SK-N-SH (cell line): Measurements from ENCODE around the gene FANCI. TPM values are rescaled to one million over a fixed set of nuclear protein-coding genes. Genes with fewer than 3 reads are reported as not detected.

Experiments
- CTCF ChIA-PET: fragments of 300-600, 350-600 bp; formaldehyde crosslinking; extraction: SDS; loops from one replicate; lab custom pipeline; 2021; lab: Yijun Ruan, JAX
- POLR2A ChIA-PET: fragments of 350-600 bp; sonication (Branson Sonifier 250); formaldehyde crosslinking; extraction: SDS; loops from one replicate; lab custom pipeline; 2020; ENCODE audit warnings: antibody characterized with exemption, inconsistent platforms; lab: Yijun Ruan, JAX
- DNase-seq: peaks from one replicate; pipeline ENCODE4 v3.0.0; 2012
- H2AFZ ChIP-seq: fragments of 200-600 bp; sonication (generic); 2 replicates; pipeline ENCODE4 v1.8.1; 2016; ENCODE audit warnings: antibody characterized with exemption, mild to moderate bottlenecking, low read depth
- H3F3A ChIP-seq: fragments of 200-600 bp; sonication (generic); replicated peaks from 2 replicates; pipeline ENCODE3; 2016; ENCODE audit warnings: antibody characterized with exemption, mild to moderate bottlenecking; ENCODE audit not compliant: insufficient read depth
- H3K27ac ChIP-seq, 2 experiments: fragments of 200-500 bp in 1 of 2; fragments of 200-600 bp in 1 of 2; sonication (Bioruptor generic) in 1 of 2; sonication (generic), shearing (Covaris generic) in 1 of 2; 2 replicates each; pipeline versions ENCODE4 v1.5.1 to v1.6.1; 2014 to 2016; ENCODE audit warnings: low read depth in 2 of 2, inconsistent platforms in 1 of 2, low read length in 1 of 2, mild to moderate bottlenecking in 1 of 2, mixed read lengths in 1 of 2
- H3K27me3 ChIP-seq: fragments of 200-600 bp; sonication (generic), shearing (Covaris generic); 2 replicates; pipeline ENCODE4 v1.6.1; 2016; ENCODE audit warnings: mixed run types; ENCODE audit not compliant: insufficient read depth
- H3K36me3 ChIP-seq, 2 experiments: fragments of 200-500 bp in 1 of 2; fragments of 200-600 bp in 1 of 2; sonication (Bioruptor generic) in 1 of 2; sonication (generic) in 1 of 2; replicated peaks in 1 of 2; 2 replicates each; pipeline versions ENCODE3 to v1.5.1; 2014 to 2016; ENCODE audit warnings: low read length in 1 of 2, mild to moderate bottlenecking in 1 of 2; ENCODE audit not compliant: insufficient read depth in 2 of 2, control insufficient read depth in 1 of 2
- H3K4me1 ChIP-seq, 2 experiments: fragments of 200-500 bp in 1 of 2; fragments of 200-600 bp in 1 of 2; sonication (Bioruptor generic) in 1 of 2; sonication (generic), shearing (Covaris generic) in 1 of 2; 2 replicates each; pipeline versions ENCODE4 v1.5.1 to v1.6.1; 2014 to 2016; ENCODE audit warnings: low read depth in 1 of 2, low read length in 1 of 2, mixed run types in 1 of 2; ENCODE audit not compliant: insufficient read depth in 2 of 2, control insufficient read depth in 1 of 2
- H3K4me2 ChIP-seq: fragments of 200-600 bp; sonication (generic), shearing (Covaris generic); 2 replicates; pipeline ENCODE4 v1.6.1; 2017; ENCODE audit warnings: mixed run types
- H3K4me3 ChIP-seq, 2 experiments: fragments of 200-500 bp in 1 of 2; fragments of 200-600 bp in 1 of 2; sonication (Bioruptor generic) in 1 of 2; sonication (generic), shearing (Covaris generic) in 1 of 2; 2 replicates each; pipeline versions ENCODE4 v1.5.1 to v1.8.1; 2014 to 2016; ENCODE audit warnings: low read depth in 2 of 2, inconsistent platforms in 1 of 2, low read length in 1 of 2, mild to moderate bottlenecking in 1 of 2, mixed read lengths in 1 of 2, moderate library complexity in 1 of 2
- H3K79me2 ChIP-seq: fragments of 200-600 bp; sonication (generic); 2 replicates; pipeline ENCODE4 v1.8.1; 2017; ENCODE audit warnings: mild to moderate bottlenecking; ENCODE audit not compliant: insufficient read depth
- H3K9ac ChIP-seq: fragments of 200-600 bp; sonication (generic); 2 replicates; pipeline ENCODE4 v1.6.1; 2017; ENCODE audit warnings: mixed run types
- H3K9me2 ChIP-seq: fragments of 200-600 bp; sonication (generic); 2 replicates; pipeline ENCODE4 v1.6.1; 2017; ENCODE audit warnings: mixed run types
- H3K9me3 ChIP-seq: fragments of 200-600 bp; sonication (generic); 2 replicates; pipeline ENCODE4 v1.6.1; 2017; ENCODE audit warnings: mixed run types, mild to moderate bottlenecking, moderate library complexity
- H4K20me1 ChIP-seq: fragments of 200-600 bp; sonication (generic); 2 replicates; pipeline ENCODE4 v1.6.1; 2017; ENCODE audit warnings: mild to moderate bottlenecking, mixed run types; ENCODE audit not compliant: insufficient read depth
- CHD2 ChIP-seq: fragments of 150-350 bp; IDR thresholded peaks from 2 replicates; pipeline ENCODE4 v1.6.1; 2018; ENCODE audit warnings: low read length; ENCODE audit not compliant: partially characterized antibody
- CTCF ChIP-seq: fragments of 200-600 bp; sonication (generic); IDR thresholded peaks from 2 replicates; pipeline ENCODE4 v1.6.1; 2017; ENCODE audit warnings: antibody characterized with exemption, mild to moderate bottlenecking, moderate library complexity
- EZH2phosphoT487 ChIP-seq: fragments of 200-600 bp; sonication (generic); IDR thresholded peaks from 2 replicates; pipeline ENCODE4 v1.6.1; 2017; ENCODE audit warnings: low read depth, mixed run types, mild to moderate bottlenecking, antibody characterized with exemption, moderate library complexity, borderline replicate concordance
- FOSL2 ChIP-seq: IDR thresholded peaks from 2 replicates; pipeline ENCODE4 v1.4.0; 2012; ENCODE audit warnings: low read depth, mild to moderate bottlenecking, moderate library complexity, borderline replicate concordance
- FOXJ3 ChIP-seq: sonication (generic); formaldehyde crosslinking; IDR thresholded peaks from 2 replicates; pipeline ENCODE4 v1.5.1; 2020; ENCODE audit warnings: mild to moderate bottlenecking, missing genetic modification reagents
- FOXM1 ChIP-seq: IDR thresholded peaks from 2 replicates; pipeline ENCODE4 v1.4.0; 2012; ENCODE audit warnings: low read depth, mild to moderate bottlenecking
- GABPA ChIP-seq: IDR thresholded peaks from 2 replicates; pipeline ENCODE4 v1.4.0; 2012; ENCODE audit warnings: low read depth, mild to moderate bottlenecking
- GATA2 ChIP-seq: sonication (generic); formaldehyde crosslinking; IDR thresholded peaks from 2 replicates; pipeline ENCODE4 v1.5.0; 2020; ENCODE audit warnings: mild to moderate bottlenecking, missing genetic modification reagents
- PBX3 ChIP-seq: IDR thresholded peaks from 2 replicates; pipeline ENCODE4; 2012
- RCOR1 ChIP-seq: fragments of 150-350 bp; IDR thresholded peaks from 2 replicates; pipeline ENCODE4 v1.6.1; 2017; ENCODE audit warnings: antibody characterized with exemption, low read length
- USF1 ChIP-seq: IDR thresholded peaks from 2 replicates; pipeline ENCODE4 v1.4.0; 2012; ENCODE audit warnings: low read depth, borderline replicate concordance
- USF2 ChIP-seq: fragments of 150-350 bp; IDR thresholded peaks from 2 replicates; pipeline ENCODE4 v1.6.1; 2017; ENCODE audit warnings: antibody characterized with exemption, low read length, low read depth, borderline replicate concordance
- ZBTB33 ChIP-seq: IDR thresholded peaks from 2 replicates; pipeline ENCODE4 v1.4.0; 2012; ENCODE audit warnings: low read depth, borderline replicate concordance
- WGBS: methylation state at CpG from one replicate; pipeline ENCODE4 v1.1.6; 2017; ENCODE audit warnings: low lambda C conversion rate; 5-methylcytosine and 5-hydroxymethylcytosine counted together
- polyA plus RNA-seq, 3 experiments: library from polyadenylated mRNA; depleted of rRNA; stranded (reverse); fragments of >200 nt; gene quantifications; 2 replicates each; pipeline ENCODE4 v1.2.3, GENCODE V29; 2012

Gene FANCI
- polyA plus RNA-seq, 1 of the 3 experiments (the other 2 are of a cell fraction) = 13.2 TPM

- no peaks in the 10 kb centered on the region for H3K4me1 ChIP-seq
- H3F3A ChIP-seq = peaks cover 27% of the 10 kb centered on the region
- H3K36me3 ChIP-seq = peaks cover 57 to 79% of the 10 kb centered on the region in 2 experiments
- no peaks in the 10 kb centered on the region for H3K9me3 ChIP-seq
- H4K20me1 ChIP-seq = peaks cover 4% of the 10 kb centered on the region; the same call in 1 of the 2 replicates
- POLR2A ChIA-PET = no interaction called here
- no peak for TF ChIP-seq EZH2phosphoT487
- TF ChIP-seq GATA2 (CRISPR knock-in tag) = no peak
- TF ChIP-seq ZBTB33 = no peak
- TF ChIP-seq RCOR1 = no peak
- no peak for TF ChIP-seq USF1
- TF ChIP-seq FOXM1 = no peak
- no peak for TF ChIP-seq GABPA
- TF ChIP-seq FOXJ3 (CRISPR knock-in tag) = no peak
- TF ChIP-seq PBX3 = no peak
- no peak for TF ChIP-seq USF2
- TF ChIP-seq CHD2 = no peak
- no peak for TF ChIP-seq CTCF
- TF ChIP-seq FOSL2 = no peak
- TF ChIP-seq, all 33 proteins: peak for 0
- Histone ChIP-seq H3K27me3 (no peaks in the 10 kb centered on the region), H3K27ac (no peak overlapping the region), H3K4me2 (no peak overlapping the region), H3K9ac (no peak overlapping the region), H3K4me3 (no peak overlapping the region), H3K9me2 (no peaks in the 10 kb centered on the region), H3K79me2 (no peaks in the 10 kb centered on the region), H2AFZ (no peak overlapping the region)
- 89% methylated on average over 5 of the region's 5 CpGs for WGBS
- no peak for DNase-seq
- CTCF ChIA-PET = interaction anchor here (0.8 to 1.4 kb wide), 6 partner anchors 11 to 110 kb away, joined by 3 to 4 read pairs (median 4); no protein-coding TSS in a partner anchor
These were observed 72.7 kb downstream of the FANCI start for GRCh38 chr15:89316504-89316903.
